GM19468 (cell line): ENCODE results near the gene IQCB1.
"Not testable (repeated sequence)": the region's sequence is repeated elsewhere in the genome, so short reads cannot be mapped to it uniquely, and the experiment has no call there.

Source experiments
- ATAC-seq: cut with Tn5 transposase; IDR thresholded peaks from one replicate; pipeline ENCODE4 v1.9.1; 2021; ENCODE audit warnings: mild to moderate bottlenecking, moderate library complexity, moderate number of reproducible peaks; ENCODE audit not compliant: unreplicated experiment; ENCODE audit errors: extremely low read depth

Gene IQCB1

GRCh38 chr3:121750087-121750415 is 84.8 kb downstream of the IQCB1 start:
- ATAC-seq, result no peak

- ATAC-seq, result peak; percentile 99
Measured at GRCh38 chr3:121749276-121750086, 85.4 kb downstream of the IQCB1 start, which contains the start of gene GOLGB1. Gene GOLGB1, minus strand, starts transcription at chr3:121749741. Its CDS starts 18,770 bp downstream, at chr3:121730971.

GRCh38 chr3:121748680-121749275 is 86.1 kb downstream of the IQCB1 start:
- no peak for ATAC-seq

- ATAC-seq, result no peak
Measured at GRCh38 chr3:121747976-121748375, 86.9 kb downstream of the IQCB1 start.

GRCh38 chr3:121743106-121743505 is 91.8 kb downstream of the IQCB1 start:
- not testable (repeated sequence) for ATAC-seq

- no peak for ATAC-seq
Measured at GRCh38 chr3:121740896-121741295, 94.0 kb downstream of the IQCB1 start.

- ATAC-seq, result no peak
Measured at GRCh38 chr3:121739902-121740301, 95.0 kb downstream of the IQCB1 start.

GRCh38 chr3:121737644-121738043 is 97.2 kb downstream of the IQCB1 start:
- ATAC-seq, result no peak

- no peak for ATAC-seq
Measured at GRCh38 chr3:121736112-121736511, 98.7 kb downstream of the IQCB1 start.

GRCh38 chr3:121735047-121735696 is 99.7 kb downstream of the IQCB1 start:
- ATAC-seq, result peak; percentile 57

- no peak for ATAC-seq
Measured at GRCh38 chr3:121730940-121731687, 103.7 kb downstream of the IQCB1 start.

- peak; percentile 80 for ATAC-seq
Measured at GRCh38 chr3:121724130-121724529, 110.7 kb downstream of the IQCB1 start.

GRCh38 chr3:121723485-121723884 is 111.4 kb downstream of the IQCB1 start:
- no peak for ATAC-seq

GRCh38 chr3:121722411-121722810 is 112.4 kb downstream of the IQCB1 start:
- ATAC-seq, result no peak

- ATAC-seq, result no peak
Measured at GRCh38 chr3:121720163-121720562, 114.7 kb downstream of the IQCB1 start.
